ENCODE results near the gene SKIDA1. TPM values are rescaled to one million over a fixed set of nuclear protein-coding genes. Genes with fewer than 3 reads are reported as not detected.
A peak's percentile ranks its signal among the peaks of the same experiment; 100 is the strongest.

The SKIDA1 gene
- polyA plus RNA-seq, 4 donors = 8.8 to 14.2 (median 11.7) TPM

- DNase-seq (ENCODE audit: low read depth in 4 of 4, low spot score in 2 of 4) = peak in 2 of 4 donors; percentile 19 to 73
These were observed 3.8 kb upstream of the SKIDA1 start for GRCh38 chr10:21529032-21529910.

- DNase-seq (ENCODE audit: low read depth in 4 of 4, low spot score in 2 of 4) = peak in 2 of 4 donors; percentile 9 to 78
These were observed 3.0 kb upstream of the SKIDA1 start for GRCh38 chr10:21528236-21529031.

- no peak for DNase-seq (ENCODE audit: low read depth in 4 of 4, low spot score in 2 of 4)
These were observed 2.2 kb upstream of the SKIDA1 start for GRCh38 chr10:21527598-21528235.

GRCh38 chr10:21526860-21527597 lies 1.5 kb upstream of the SKIDA1 start:
- DNase-seq (ENCODE audit: low read depth in 4 of 4, low spot score in 2 of 4) = no peak

- DNase-seq (ENCODE audit: low read depth in 4 of 4, low spot score in 2 of 4) = no peak
These were observed 842 bp upstream of the SKIDA1 start for GRCh38 chr10:21526188-21526859.

- no peak for DNase-seq (ENCODE audit: low read depth in 4 of 4, low spot score in 2 of 4)
These were observed 736 bp downstream of the SKIDA1 start for GRCh38 chr10:21524526-21525366.

- DNase-seq (ENCODE audit: low read depth in 4 of 4, low spot score in 2 of 4) = no peak
These were observed 1.4 kb downstream of the SKIDA1 start for GRCh38 chr10:21524131-21524525.

- no peak for DNase-seq (ENCODE audit: low read depth in 4 of 4, low spot score in 2 of 4)
These were observed 1.9 kb downstream of the SKIDA1 start for GRCh38 chr10:21523557-21524008.

- DNase-seq (ENCODE audit: low read depth in 4 of 4, low spot score in 2 of 4) = peak in 1 of 4 donors; percentile 13
These were observed 2.7 kb downstream of the SKIDA1 start for GRCh38 chr10:21522631-21523406.

GRCh38 chr10:21521751-21522533 lies 3.5 kb downstream of the SKIDA1 start:
- peak in 1 of 4 donors; percentile 18 for DNase-seq (ENCODE audit: low read depth in 4 of 4, low spot score in 2 of 4)

- DNase-seq (ENCODE audit: low read depth in 4 of 4, low spot score in 2 of 4) = peak in 1 of 4 donors; percentile 13
These were observed 4.5 kb downstream of the SKIDA1 start for GRCh38 chr10:21520949-21521348.

- peak in 1 of 4 donors; percentile 14 for DNase-seq (ENCODE audit: low read depth in 4 of 4, low spot score in 2 of 4)
These were observed 5.0 kb downstream of the SKIDA1 start for GRCh38 chr10:21520509-21520908.

GRCh38 chr10:21519941-21520436 lies 5.5 kb downstream of the SKIDA1 start:
- DNase-seq (ENCODE audit: low read depth in 4 of 4, low spot score in 2 of 4) = peak in 1 of 4 donors; percentile 68

- no peak for DNase-seq (ENCODE audit: low read depth in 4 of 4, low spot score in 2 of 4)
These were observed 6.0 kb downstream of the SKIDA1 start for GRCh38 chr10:21519397-21519933.

GRCh38 chr10:21518641-21519396 lies 6.7 kb downstream of the SKIDA1 start:
- peak in 2 of 4 donors; percentile 65 to 85 for DNase-seq (ENCODE audit: low read depth in 4 of 4, low spot score in 2 of 4)

GRCh38 chr10:21518149-21518640 lies 7.3 kb downstream of the SKIDA1 start:
- DNase-seq (ENCODE audit: low read depth in 4 of 4, low spot score in 2 of 4) = peak in 1 of 4 donors; percentile 87
